HEK293 (cell line): Measurements from ENCODE around the gene FREM3.

Experiments
- FEZF1 ChIP-seq: fragments of 450-650 bp; formaldehyde crosslinking; IDR thresholded peaks from 2 replicates; pipeline ENCODE4 v1.5.1; 2016; ENCODE audit warnings: missing biosample characterization, missing genetic modification characterization
- SP2 ChIP-seq: fragments of 450-650 bp; formaldehyde crosslinking; IDR thresholded peaks from 2 replicates; pipeline ENCODE4 v1.5.1; 2016; ENCODE audit warnings: missing biosample characterization, missing genetic modification characterization
- YY1 ChIP-seq: fragments of 450-650 bp; formaldehyde crosslinking; IDR thresholded peaks from 2 replicates; pipeline ENCODE4 v1.5.1; 2018; ENCODE audit warnings: missing biosample characterization, missing genetic modification characterization

- TF ChIP-seq SP2 (tag by site-specific recombination) (no peak), FEZF1 (no peak), YY1 (tag by site-specific recombination) (no peak)
Measured at GRCh38 chr4:143641361-143641760, 59.1 kb downstream of the FREM3 start.
